ENCODE data around the gene TCF7L1.

DNA sequence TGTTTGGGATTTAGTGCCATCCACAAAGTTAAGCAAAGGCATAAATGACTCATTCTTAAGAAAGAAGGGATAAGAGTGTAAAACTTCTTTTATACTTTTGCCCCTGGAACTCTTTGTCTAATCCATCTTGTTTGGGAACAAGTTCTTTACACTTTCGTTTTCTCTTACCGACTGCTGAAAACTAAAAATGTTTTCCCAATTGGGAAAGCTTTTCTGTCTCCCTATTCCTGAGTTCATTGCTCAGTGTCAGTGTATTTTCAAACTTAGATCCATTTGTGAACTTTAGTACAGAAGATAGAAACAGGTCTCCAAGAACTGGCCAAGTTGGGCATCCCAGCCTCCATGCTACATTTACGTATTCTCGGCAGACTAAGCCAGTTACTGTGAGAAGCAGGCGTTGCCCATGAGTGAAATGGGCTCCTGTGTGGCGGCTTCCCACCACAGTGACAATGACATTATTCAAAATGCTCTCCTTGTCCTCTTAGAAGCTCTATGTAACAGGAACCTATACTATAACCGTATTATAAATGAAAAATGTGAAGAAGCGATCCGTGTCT lies 142.9 kb downstream of the TCF7L1 start:
- TF ChIP-seq, protein P1, sequence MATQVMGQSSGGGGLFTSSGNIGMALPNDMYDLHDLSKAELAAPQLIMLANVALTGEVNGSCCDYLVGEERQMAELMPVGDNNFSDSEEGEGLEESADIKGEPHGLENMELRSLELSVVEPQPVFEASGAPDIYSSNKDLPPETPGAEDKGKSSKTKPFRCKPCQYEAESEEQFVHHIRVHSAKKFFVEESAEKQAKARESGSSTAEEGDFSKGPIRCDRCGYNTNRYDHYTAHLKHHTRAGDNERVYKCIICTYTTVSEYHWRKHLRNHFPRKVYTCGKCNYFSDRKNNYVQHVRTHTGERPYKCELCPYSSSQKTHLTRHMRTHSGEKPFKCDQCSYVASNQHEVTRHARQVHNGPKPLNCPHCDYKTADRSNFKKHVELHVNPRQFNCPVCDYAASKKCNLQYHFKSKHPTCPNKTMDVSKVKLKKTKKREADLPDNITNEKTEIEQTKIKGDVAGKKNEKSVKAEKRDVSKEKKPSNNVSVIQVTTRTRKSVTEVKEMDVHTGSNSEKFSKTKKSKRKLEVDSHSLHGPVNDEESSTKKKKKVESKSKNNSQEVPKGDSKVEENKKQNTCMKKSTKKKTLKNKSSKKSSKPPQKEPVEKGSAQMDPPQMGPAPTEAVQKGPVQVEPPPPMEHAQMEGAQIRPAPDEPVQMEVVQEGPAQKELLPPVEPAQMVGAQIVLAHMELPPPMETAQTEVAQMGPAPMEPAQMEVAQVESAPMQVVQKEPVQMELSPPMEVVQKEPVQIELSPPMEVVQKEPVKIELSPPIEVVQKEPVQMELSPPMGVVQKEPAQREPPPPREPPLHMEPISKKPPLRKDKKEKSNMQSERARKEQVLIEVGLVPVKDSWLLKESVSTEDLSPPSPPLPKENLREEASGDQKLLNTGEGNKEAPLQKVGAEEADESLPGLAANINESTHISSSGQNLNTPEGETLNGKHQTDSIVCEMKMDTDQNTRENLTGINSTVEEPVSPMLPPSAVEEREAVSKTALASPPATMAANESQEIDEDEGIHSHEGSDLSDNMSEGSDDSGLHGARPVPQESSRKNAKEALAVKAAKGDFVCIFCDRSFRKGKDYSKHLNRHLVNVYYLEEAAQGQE (IDR thresholded peaks at IDR 0.05; ENCODE audit: borderline replicate concordance) = no peak
- TF ChIP-seq SMC3 (conservative IDR thresholded peaks at IDR 0.05; ENCODE audit: poor library complexity) = no peak
